Measurements from ENCODE around the gene EPN1. TPM values are rescaled to one million over a fixed set of nuclear protein-coding genes. Genes with fewer than 3 reads are reported as not detected.
A peak's percentile ranks its signal among the peaks of the same experiment; 100 is the strongest.

Gene EPN1
- total and polyA plus RNA-seq, 9 of the 15 experiments (the other 6 are each of a cell fraction or from before 2014, with no cell fraction given) = 0.08 to 138 (median 12.7) TPM

DNA sequence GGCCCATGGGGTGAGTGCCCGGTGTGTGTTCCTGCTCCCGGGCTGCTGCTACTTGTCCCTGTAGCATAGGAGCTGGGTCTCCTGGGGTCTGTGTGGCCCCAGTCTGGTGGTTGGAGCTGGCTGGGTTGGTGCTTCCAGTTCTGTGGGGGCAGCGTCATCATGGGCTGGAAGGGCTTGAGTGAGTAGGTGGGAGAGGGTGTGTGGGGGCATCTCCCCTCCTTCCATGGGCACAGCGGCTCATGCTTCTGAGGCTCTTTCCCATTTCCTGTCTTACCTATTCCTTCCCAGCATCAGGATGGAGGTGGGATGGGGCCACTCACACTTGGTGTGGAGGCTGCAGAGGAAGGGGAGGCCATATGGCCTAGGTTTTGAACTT lies 8.0 kb upstream of the EPN1 start:
- WGBS (ENCODE audit: insufficient coverage, low coverage, missing lambda C conversion rate) = 96% methylated on average over 3 of the region's 4 CpGs
- ATAC-seq (no peak), FAIRE-seq (no peak), DNase-seq (ENCODE audit: extremely low read depth in 1 of 4, low spot score in 3 of 4) (no peak)
- Histone ChIP-seq H3K9me1 (ENCODE audit: control insufficient read depth, insufficient read depth, low read length) (peaks cover 9% of the 10 kb centered on the region), H3K9me3 (replicated peaks; ENCODE audit: control insufficient read depth, insufficient read depth, low read depth, low read length) (no peaks in the 10 kb centered on the region), H3K4me2 (ENCODE audit: insufficient read depth, low read length) (no peak overlapping the region), H2AFZ (ENCODE audit: low read depth, low read length) (no peak overlapping the region), H3K79me2 (ENCODE audit: control insufficient read depth, insufficient read depth, low read length) (peaks cover 84% of the 10 kb centered on the region), H4K20me1 (replicated peaks; ENCODE audit: control insufficient read depth, insufficient read depth, low read length) (peaks cover 62% of the 10 kb centered on the region), H3K27ac (ENCODE audit: extremely low read depth, low read depth, low read length) (no peak overlapping the region), H3K36me3 (ENCODE audit: control insufficient read depth, insufficient read depth, low read length) (peaks cover 96% of the 10 kb centered on the region), H3K27me3 (ENCODE audit: control insufficient read depth in 2 of 2, insufficient read depth in 2 of 2, low read length in 2 of 2) (no peaks in the 10 kb centered on the region), H3K4me3 (no peak overlapping the region), H3K9ac (ENCODE audit: insufficient read depth in 1 of 2, low read depth in 2 of 2, low read length in 2 of 2) (no peak overlapping the region), H3K4me1 (replicated peaks in 1 of 2; ENCODE audit: control insufficient read depth in 2 of 2, insufficient read depth in 2 of 2, low read length in 2 of 2) (peaks cover 5 to 28% of the 10 kb centered on the region in 2 experiments; a peak in 4 of 5 replicates)
- CTCF ChIA-PET (ENCODE audit: low intra/inter-chr PET ratio) = no interaction called here
- no TSS peak for BruUV-seq (replicated peaks)
- intact Hi-C loops (cut with micrococcal nuclease) = no loop called here
- in situ Hi-C loops (cut with MboI) = no loop called here
- TF ChIP-seq KHSRP (IDR thresholded peaks at IDR 0.05) (no peak), ZNF121 (CRISPR knock-in tag; conservative IDR thresholded peaks at IDR 0.05) (no peak), ZNF561 (CRISPR knock-in tag; conservative IDR thresholded peaks at IDR 0.05) (no peak), HDAC3 (IDR thresholded peaks at IDR 0.05; ENCODE audit: borderline replicate concordance, partially characterized antibody) (no peak), SUPT5H (IDR thresholded peaks at IDR 0.05) (peak; percentile 26; the same call in 1 of the 2 replicates), ZNF140 (CRISPR knock-in tag; IDR thresholded peaks at IDR 0.05) (no peak), RBM34 (IDR thresholded peaks at IDR 0.05; ENCODE audit: borderline replicate concordance, insufficient read depth, low read length) (no peak), MTA3 (IDR thresholded peaks at IDR 0.05; ENCODE audit: borderline replicate concordance) (no peak), ZNF696 (CRISPR knock-in tag; conservative IDR thresholded peaks at IDR 0.05) (no peak)
- POLR2A ChIA-PET = interaction anchor here (3.1 to 3.3 kb wide), 2 partner anchors 10 to 12 kb away, joined by 11 to 21 read pairs; partner anchors contain the start of gene U2AF2
